HG02973 (cell line): ENCODE measurements around the gene FMNL1.

ENCODE experiments used
- ATAC-seq: cut with Tn5 transposase; IDR thresholded peaks from one replicate; pipeline ENCODE4 v1.9.1; 2021; ENCODE audit warnings: moderate library complexity; ENCODE audit not compliant: unreplicated experiment

Gene FMNL1

GRCh38 chr17:45277992-45278391 lies 56.3 kb downstream of the FMNL1 start:
- ATAC-seq, result no peak

GRCh38 chr17:45279898-45280297 lies 58.2 kb downstream of the FMNL1 start:
- ATAC-seq, result no peak

- ATAC-seq, result no peak
These were observed 61.3 kb downstream of the FMNL1 start for GRCh38 chr17:45282683-45283644.

GRCh38 chr17:45283711-45284110 lies 62.0 kb downstream of the FMNL1 start:
- no peak for ATAC-seq

GRCh38 chr17:45284176-45285140 lies 62.8 kb downstream of the FMNL1 start:
- no peak for ATAC-seq

GRCh38 chr17:45286286-45286685 lies 64.6 kb downstream of the FMNL1 start:
- ATAC-seq, result no peak

GRCh38 chr17:45287526-45288500 lies 66.1 kb downstream of the FMNL1 start:
- ATAC-seq, result no peak

GRCh38 chr17:45288825-45289224 lies 67.1 kb downstream of the FMNL1 start:
- ATAC-seq, result no peak

- no peak for ATAC-seq
These were observed 67.9 kb downstream of the FMNL1 start for GRCh38 chr17:45289301-45290268.

GRCh38 chr17:45290269-45290765 lies 68.6 kb downstream of the FMNL1 start:
- no peak for ATAC-seq

GRCh38 chr17:45291171-45291805 lies 69.6 kb downstream of the FMNL1 start:
- ATAC-seq, result no peak

- ATAC-seq, result no peak
These were observed 71.2 kb downstream of the FMNL1 start for GRCh38 chr17:45292696-45293412.

- ATAC-seq, result no peak
These were observed 71.9 kb downstream of the FMNL1 start for GRCh38 chr17:45293413-45294211.

- no peak for ATAC-seq
These were observed 72.8 kb downstream of the FMNL1 start for GRCh38 chr17:45294506-45294905.

- peak; percentile 41 for ATAC-seq
These were observed 74.5 kb downstream of the FMNL1 start for GRCh38 chr17:45296003-45296832.

GRCh38 chr17:45296833-45297124 lies 75.1 kb downstream of the FMNL1 start:
- ATAC-seq, result no peak
